GM19023 (cell line): ENCODE results near the gene CAMKV.
A peak's percentile ranks its signal among the peaks of the same experiment; 100 is the strongest.
"Not testable (repeated sequence)": the region's sequence is repeated elsewhere in the genome, so short reads cannot be mapped to it uniquely, and the experiment has no call there.

Experiments used
- ATAC-seq: cut with Tn5 transposase; IDR thresholded peaks from one replicate; pipeline ENCODE4 v1.9.1; 2021; ENCODE audit warnings: mild to moderate bottlenecking, moderate library complexity; ENCODE audit not compliant: unreplicated experiment

The CAMKV gene

GRCh38 chr3:49869525-49870126 is at the start of gene CAMKV:
TSS of gene CAMKV (minus strand) at chr3:49869906. CDS start at chr3:49862388, 7,518 bp downstream.
- ATAC-seq = no peak

- ATAC-seq = not testable (repeated sequence)
These were observed 48.3 kb upstream of the CAMKV start for GRCh38 chr3:49917806-49918590.

GRCh38 chr3:49916686-49917085 is 47.0 kb upstream of the CAMKV start:
- no peak for ATAC-seq

- no peak for ATAC-seq
These were observed 45.2 kb upstream of the CAMKV start for GRCh38 chr3:49914906-49915305.

- ATAC-seq = no peak
These were observed 43.2 kb upstream of the CAMKV start for GRCh38 chr3:49912881-49913281.

- ATAC-seq = no peak
These were observed 41.9 kb upstream of the CAMKV start for GRCh38 chr3:49911611-49912010.

GRCh38 chr3:49911124-49911420 is 41.4 kb upstream of the CAMKV start:
- no peak for ATAC-seq

GRCh38 chr3:49910409-49911123 is 40.9 kb upstream of the CAMKV start:
- ATAC-seq = no peak

- ATAC-seq = no peak
These were observed 38.9 kb upstream of the CAMKV start for GRCh38 chr3:49908373-49909199.

GRCh38 chr3:49906073-49906743 is 36.5 kb upstream of the CAMKV start:
- no peak for ATAC-seq

GRCh38 chr3:49904448-49904847 is 34.7 kb upstream of the CAMKV start:
- not testable (repeated sequence) for ATAC-seq

- peak; percentile 71 for ATAC-seq
These were observed 34.0 kb upstream of the CAMKV start, which contains the start of gene MST1R for GRCh38 chr3:49903451-49904424. TSS of gene MST1R (minus strand) at chr3:49903873. CDS start at chr3:49903609, 264 bp downstream.

- no peak for ATAC-seq
These were observed 33.0 kb upstream of the CAMKV start for GRCh38 chr3:49902511-49903345.

- ATAC-seq = no peak
These were observed 31.9 kb upstream of the CAMKV start for GRCh38 chr3:49901366-49902339.

GRCh38 chr3:49900491-49901153 is 30.9 kb upstream of the CAMKV start:
- no peak for ATAC-seq

- no peak for ATAC-seq
These were observed 30.1 kb upstream of the CAMKV start for GRCh38 chr3:49899815-49900214.

- no peak for ATAC-seq
These were observed 29.3 kb upstream of the CAMKV start for GRCh38 chr3:49898991-49899390.
